HEK293 (cell line): ENCODE data around the gene UHRF1.

Experiments
- CTCF ChIA-PET: fragments of 350-600 bp; formaldehyde crosslinking; extraction: SDS; loops from one replicate; lab custom pipeline; 2021; ENCODE audit warnings: antibody characterized with exemption; lab: Yijun Ruan, JAX
- POLR2A ChIA-PET: fragments of 300-600 bp; formaldehyde crosslinking; extraction: SDS; loops from one replicate; lab custom pipeline; 2020; ENCODE audit warnings: antibody characterized with exemption, inconsistent platforms; lab: Yijun Ruan, JAX
- H3K27ac ChIP-seq: fragments of 200-500 bp; sonication (Bioruptor generic); 2 replicates; pipeline ENCODE4 v1.5.1; 2014; ENCODE audit warnings: low read depth, low read length, control low read depth, inconsistent platforms; ENCODE audit errors: extremely low read depth
- H3K36me3 ChIP-seq, 2 experiments: fragments of 200-500 bp in 1 of 2; sonication (Bioruptor generic) in 1 of 2; 1 replicate in 1 of 2; 2 replicates in 1 of 2; pipeline ENCODE4 v1.5.1; 2014 to 2017; ENCODE audit warnings: inconsistent platforms in 2 of 2, low read length in 2 of 2; ENCODE audit not compliant: control insufficient read depth in 2 of 2, insufficient read depth in 1 of 2
- H3K4me1 ChIP-seq: fragments of 200-500 bp; sonication (Bioruptor generic); 2 replicates; pipeline ENCODE4 v1.5.1; 2014; ENCODE audit warnings: mild to moderate bottlenecking, low read length, inconsistent platforms; ENCODE audit not compliant: control insufficient read depth, insufficient read depth
- H3K4me3 ChIP-seq: 2 replicates; pipeline ENCODE4 v1.5.1; 2011; ENCODE audit warnings: low read depth, mild to moderate bottlenecking, control low read depth, low read length, moderate library complexity
- H3K9me3 ChIP-seq: fragments of 200-500 bp; sonication (Bioruptor generic); 2 replicates; pipeline ENCODE4 v1.5.1; 2014; ENCODE audit warnings: low read depth, low read length, inconsistent platforms; ENCODE audit not compliant: control insufficient read depth, insufficient read depth
- EGR2 ChIP-seq: fragments of 450-650 bp; formaldehyde crosslinking; IDR thresholded peaks from 2 replicates; pipeline ENCODE4 v1.5.1; 2016; ENCODE audit warnings: low read depth, missing biosample characterization, missing genetic modification characterization
- GLIS2 ChIP-seq: fragments of 450-650 bp; formaldehyde crosslinking; IDR thresholded peaks from 2 replicates; pipeline ENCODE4 v1.5.1; 2016; ENCODE audit warnings: missing biosample characterization, missing genetic modification characterization
- KLF1 ChIP-seq: fragments of 450-650 bp; formaldehyde crosslinking; IDR thresholded peaks from 2 replicates; pipeline ENCODE4 v1.5.1; 2016; ENCODE audit warnings: missing biosample characterization, missing genetic modification characterization
- KLF10 ChIP-seq: fragments of 450-650 bp; IDR thresholded peaks from 2 replicates; pipeline ENCODE4 v1.5.1; 2018; ENCODE audit warnings: missing biosample characterization, mild to moderate bottlenecking, missing genetic modification characterization
- KLF17 ChIP-seq: fragments of 450-650 bp; formaldehyde crosslinking; IDR thresholded peaks from 2 replicates; pipeline ENCODE4 v1.5.1; 2016; ENCODE audit warnings: missing biosample characterization, missing genetic modification characterization
- KLF8 ChIP-seq: fragments of 450-650 bp; formaldehyde crosslinking; IDR thresholded peaks from 2 replicates; pipeline ENCODE4 v1.5.1; 2016; ENCODE audit warnings: missing biosample characterization, missing genetic modification characterization
- MZF1 ChIP-seq: fragments of 450-650 bp; formaldehyde crosslinking; IDR thresholded peaks from 2 replicates; pipeline ENCODE4 v1.5.1; 2017; ENCODE audit warnings: missing biosample characterization, missing genetic modification characterization, borderline replicate concordance
- OSR2 ChIP-seq: fragments of 450-650 bp; formaldehyde crosslinking; IDR thresholded peaks from 2 replicates; pipeline ENCODE4 v1.5.1; 2016; ENCODE audit warnings: missing biosample characterization, missing genetic modification characterization
- PBX3 ChIP-seq: sonication (generic); formaldehyde crosslinking; IDR thresholded peaks from 2 replicates; pipeline ENCODE4 v1.8.1; 2022; ENCODE audit warnings: mild to moderate bottlenecking, moderate library complexity, missing genetic modification reagents
- RBAK ChIP-seq: fragments of 450-650 bp; formaldehyde crosslinking; IDR thresholded peaks from 2 replicates; pipeline ENCODE4 v1.5.1; 2016; ENCODE audit warnings: missing biosample characterization, missing genetic modification characterization
- SP2 ChIP-seq: fragments of 450-650 bp; formaldehyde crosslinking; IDR thresholded peaks from 2 replicates; pipeline ENCODE4 v1.5.1; 2016; ENCODE audit warnings: missing biosample characterization, missing genetic modification characterization
- SP3 ChIP-seq: fragments of 450-650 bp; formaldehyde crosslinking; IDR thresholded peaks from 2 replicates; pipeline ENCODE4 v1.5.1; 2016; ENCODE audit warnings: missing biosample characterization, missing genetic modification characterization
- TSHZ1 ChIP-seq: fragments of 450-650 bp; formaldehyde crosslinking; IDR thresholded peaks from 2 replicates; pipeline ENCODE4 v1.5.1; 2016; ENCODE audit warnings: missing biosample characterization, missing genetic modification characterization, borderline replicate concordance
- ZBTB26 ChIP-seq: fragments of 450-650 bp; formaldehyde crosslinking; optimal IDR thresholded peaks from 2 replicates; pipeline ENCODE3; 2016; ENCODE audit warnings: missing biosample characterization, mild to moderate bottlenecking, missing genetic modification characterization
- ZFHX2 ChIP-seq: fragments of 450-650 bp; formaldehyde crosslinking; conservative IDR thresholded peaks from 2 replicates; pipeline ENCODE4 v1.5.1; 2016; ENCODE audit warnings: missing biosample characterization, missing genetic modification characterization
- ZFP69B ChIP-seq: fragments of 450-650 bp; formaldehyde crosslinking; IDR thresholded peaks from 2 replicates; pipeline ENCODE4 v1.5.1; 2016; ENCODE audit warnings: missing biosample characterization, missing genetic modification characterization
- ZNF10 ChIP-seq: fragments of 450-650 bp; formaldehyde crosslinking; IDR thresholded peaks from 2 replicates; pipeline ENCODE4 v1.5.1; 2017; ENCODE audit warnings: missing biosample characterization, missing genetic modification characterization
- ZNF157 ChIP-seq: fragments of 450-650 bp; formaldehyde crosslinking; IDR thresholded peaks from 2 replicates; pipeline ENCODE4 v1.5.1; 2016; ENCODE audit warnings: missing biosample characterization, missing genetic modification characterization
- ZNF169 ChIP-seq: fragments of 450-650 bp; formaldehyde crosslinking; IDR thresholded peaks from 2 replicates; pipeline ENCODE4 v1.5.1; 2016; ENCODE audit warnings: missing biosample characterization, missing genetic modification characterization
- ZNF26 ChIP-seq: fragments of 450-650 bp; formaldehyde crosslinking; IDR thresholded peaks from 2 replicates; pipeline ENCODE4 v1.5.1; 2016; ENCODE audit warnings: missing biosample characterization, missing genetic modification characterization
- ZNF274 ChIP-seq, 2 experiments: fragments of 200-500 bp in 1 of 2; fragments of 450-650 bp in 1 of 2; sonication (Bioruptor generic) in 1 of 2; formaldehyde crosslinking in 1 of 2; IDR thresholded peaks; 2 replicates each; pipeline versions ENCODE4 v1.5.1 to v1.6.1; 2014 to 2016; ENCODE audit warnings: borderline replicate concordance in 1 of 2, inconsistent platforms in 1 of 2, low read length in 1 of 2, missing biosample characterization in 1 of 2, missing genetic modification characterization in 1 of 2
- ZNF426 ChIP-seq: fragments of 450-650 bp; formaldehyde crosslinking; IDR thresholded peaks from 2 replicates; pipeline ENCODE4 v1.5.1; 2017; ENCODE audit warnings: missing biosample characterization, missing genetic modification characterization, mild to moderate bottlenecking, inconsistent platforms, moderate library complexity
- ZNF529 ChIP-seq: fragments of 450-650 bp; formaldehyde crosslinking; IDR thresholded peaks from 2 replicates; pipeline ENCODE4 v1.5.1; 2017; ENCODE audit warnings: missing genetic modification characterization, missing biosample characterization; ENCODE audit not compliant: insufficient replicate concordance
- ZNF580 ChIP-seq: fragments of 450-650 bp; formaldehyde crosslinking; IDR thresholded peaks from 2 replicates; pipeline ENCODE4 v1.5.1; 2016; ENCODE audit warnings: missing biosample characterization, missing genetic modification characterization
- ZNF654 ChIP-seq: fragments of 450-650 bp; formaldehyde crosslinking; IDR thresholded peaks from 2 replicates; pipeline ENCODE4 v1.5.1; 2016; ENCODE audit warnings: low read depth, missing biosample characterization, missing genetic modification characterization
- ZNF660 ChIP-seq: fragments of 450-650 bp; IDR thresholded peaks from 2 replicates; pipeline ENCODE4 v1.5.1; 2018; ENCODE audit warnings: missing biosample characterization, mild to moderate bottlenecking, missing genetic modification characterization
- ZNF843 ChIP-seq: fragments of 450-650 bp; formaldehyde crosslinking; IDR thresholded peaks from 2 replicates; pipeline ENCODE4 v1.5.1; 2016; ENCODE audit warnings: missing biosample characterization, missing genetic modification characterization
- ZXDB ChIP-seq: fragments of 450-650 bp; formaldehyde crosslinking; IDR thresholded peaks from 2 replicates; pipeline ENCODE4 v1.5.1; 2016; ENCODE audit warnings: missing biosample characterization, missing genetic modification characterization

The UHRF1 gene

GRCh38 chr19:4968462-4969291, 59.4 kb downstream of the UHRF1 start, which contains the start of gene KDM4B:
Gene KDM4B (plus strand): TSS chr19:4969113. CDS start chr19:5032891, 63,778 bp downstream.
- peak within 1 kb of the TSS; percentile 71 for H3K4me3 ChIP-seq
- CTCF ChIA-PET: interaction anchor here (0.6 to 2.2 kb wide), 4 partner anchors 45 to 117 kb away, joined by 3 to 6 read pairs (median 4); no protein-coding TSS in a partner anchor
- H3K9me3 ChIP-seq: no peaks in the 10 kb centered on the region
- H3K36me3 ChIP-seq: peaks cover 8 to 14% of the 10 kb centered on the region in 2 experiments; a peak in 2 of 3 replicates
- peaks cover 6% of the 10 kb centered on the region for H3K4me1 ChIP-seq
- peak within 1 kb of the TSS; percentile 79; the same call in 1 of the 2 replicates for H3K27ac ChIP-seq
- POLR2A ChIA-PET: interaction anchor here (0.6 to 3.0 kb wide), 15 partner anchors 10 to 566 kb away, joined by 3 to 20 read pairs (median 4); partner anchors contain the start of gene CHAF1A
- peak; percentile 60; the same call in 1 of the 2 replicates for TF ChIP-seq ZNF843 (tag by site-specific recombination)
- peak; percentile 82 for TF ChIP-seq EGR2 (tag by site-specific recombination)
- TF ChIP-seq KLF1: peak; percentile 48; the same call in 1 of the 2 replicates
- peak; percentile 64 for TF ChIP-seq KLF17 (tag by site-specific recombination)
- peak; percentile 63; the same call in 1 of the 2 replicates for TF ChIP-seq GLIS2 (tag by site-specific recombination)
- TF ChIP-seq ZNF169 (tag by site-specific recombination): no peak
- peak; percentile 100 for TF ChIP-seq SP2 (tag by site-specific recombination)
- peak; percentile 96 for TF ChIP-seq KLF10
- peak; percentile 68; the same call in 1 of the 2 replicates for TF ChIP-seq ZXDB (tag by site-specific recombination)
- TF ChIP-seq ZFHX2 (tag by site-specific recombination): peak; percentile 95
- peak; percentile 97 for TF ChIP-seq SP3 (tag by site-specific recombination)
- TF ChIP-seq ZNF426 (tag by site-specific recombination): no peak
- TF ChIP-seq ZFP69B: peak; percentile 76
- peak; percentile 88; the same call in 1 of the 2 replicates for TF ChIP-seq ZNF580 (tag by site-specific recombination)
- TF ChIP-seq ZNF157 (tag by site-specific recombination): no peak
- no peak for TF ChIP-seq ZNF26 (tag by site-specific recombination)
- TF ChIP-seq RBAK (tag by site-specific recombination): no peak
- TF ChIP-seq ZBTB26: peak; percentile 87
- no peak for TF ChIP-seq ZNF529 (tag by site-specific recombination)
- peak; percentile 89; the same call in 1 of the 2 replicates for TF ChIP-seq KLF8 (tag by site-specific recombination)
- TF ChIP-seq OSR2 (tag by site-specific recombination): no peak
- TF ChIP-seq TSHZ1 (tag by site-specific recombination): peak; percentile 96; the same call in 1 of the 2 replicates
- 0 out of 2 replicates have a peak, but pooled peaks have one; percentile 21 for TF ChIP-seq MZF1 (tag by site-specific recombination)
- TF ChIP-seq ZNF274 (IDR thresholded peaks at IDR 0.05; ENCODE audit: low read length): no peak
- TF ChIP-seq ZNF274 (tag by site-specific recombination; IDR thresholded peaks at IDR 0.05; ENCODE audit: borderline replicate concordance): no peak
- TF ChIP-seq ZNF660 (tag by site-specific recombination): peak; percentile 53; the same call in 1 of the 2 replicates
- TF ChIP-seq ZNF10 (tag by site-specific recombination): peak; percentile 99
- no peak for TF ChIP-seq ZNF654
- TF ChIP-seq PBX3: peak; percentile 100
